ENCODE measurements around the gene TMEM87A.

Gene TMEM87A

DNA sequence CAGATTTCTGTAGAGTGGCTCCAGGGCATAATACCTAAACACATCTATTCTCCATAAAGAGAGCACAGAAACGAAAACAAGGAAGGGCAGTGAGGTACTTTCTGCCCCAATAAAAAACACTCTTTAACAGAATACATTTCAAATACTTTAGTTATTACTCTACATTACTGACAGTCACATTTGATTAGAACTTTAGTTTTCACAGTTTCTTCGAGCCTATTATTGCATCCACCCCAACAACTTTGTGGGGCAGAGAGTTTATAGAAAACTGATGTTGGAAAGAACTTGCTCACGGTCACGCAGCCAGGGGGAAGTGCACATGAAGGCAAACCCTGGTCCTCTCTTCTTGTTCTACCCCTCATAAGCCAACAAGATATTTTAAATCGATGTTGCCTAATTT is 74.1 kb downstream of the TMEM87A start:
- H3K36me3 ChIP-seq (ENCODE audit: insufficient read depth, low read length): peaks cover 16% of the 10 kb centered on the region
- no peaks in the 10 kb centered on the region for H3K4me1 ChIP-seq (ENCODE audit: insufficient read depth, low read length)
- H3K27ac ChIP-seq (ENCODE audit: low read depth, low read length): no peak overlapping the region
- H3K9ac ChIP-seq (ENCODE audit: low read length): no peak overlapping the region
- no peaks in the 10 kb centered on the region for H3K9me3 ChIP-seq (ENCODE audit: low read length)
- H3K4me3 ChIP-seq (ENCODE audit: low read depth in 1 of 2, low read length in 2 of 2): no peak overlapping the region
- no peaks in the 10 kb centered on the region for H3K27me3 ChIP-seq (ENCODE audit: control insufficient read depth in 1 of 2, insufficient read depth in 2 of 2, low read length in 2 of 2)

DNA sequence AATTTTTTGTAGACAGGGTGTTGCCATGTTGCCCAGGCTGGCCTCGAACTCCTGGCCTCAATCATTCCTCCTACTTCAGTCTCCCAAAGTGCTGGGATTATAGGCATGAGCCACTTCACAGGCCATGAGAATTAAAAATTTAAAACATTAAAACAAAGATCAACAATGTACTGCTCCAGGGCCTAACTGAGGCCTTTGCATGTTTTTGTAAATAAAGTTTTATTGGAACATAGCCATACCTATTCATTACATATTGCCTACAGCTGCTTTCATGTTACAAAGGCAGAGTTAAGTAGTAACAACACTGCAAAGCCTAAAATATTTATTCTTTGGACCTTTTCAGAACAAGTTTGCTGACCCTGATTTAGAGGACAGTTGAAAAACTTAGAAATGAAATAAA is 74.7 kb downstream of the TMEM87A start:
- Histone ChIP-seq H3K27me3 (ENCODE audit: control insufficient read depth in 1 of 2, insufficient read depth in 2 of 2, low read length in 2 of 2) (no peaks in the 10 kb centered on the region), H3K36me3 (ENCODE audit: insufficient read depth, low read length) (peaks cover 16% of the 10 kb centered on the region), H3K4me1 (ENCODE audit: insufficient read depth, low read length) (no peaks in the 10 kb centered on the region), H3K4me3 (ENCODE audit: low read depth in 1 of 2, low read length in 2 of 2) (no peak overlapping the region), H3K9ac (ENCODE audit: low read length) (no peak overlapping the region), H3K9me3 (ENCODE audit: low read length) (no peaks in the 10 kb centered on the region), H3K27ac (ENCODE audit: low read depth, low read length) (no peak overlapping the region)

DNA sequence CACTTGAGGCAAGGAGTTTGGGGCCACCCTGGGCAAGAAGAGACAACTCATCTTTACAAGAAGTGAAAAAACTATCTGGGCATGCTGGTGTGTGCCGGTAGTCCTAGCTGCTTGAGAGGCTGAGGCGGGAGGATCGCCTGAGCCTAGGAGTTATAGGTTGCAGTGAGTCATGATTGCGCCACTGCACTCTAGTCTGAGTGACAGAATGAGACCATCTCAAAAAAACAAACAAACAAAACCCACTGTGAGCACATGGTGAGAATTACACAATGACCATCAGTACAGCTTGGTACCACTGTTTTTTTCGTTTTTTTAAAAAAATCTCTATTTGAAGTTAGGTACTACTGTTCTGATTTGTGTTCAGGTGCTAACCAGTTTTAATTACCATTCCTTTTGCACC is 78.7 kb downstream of the TMEM87A start:
- no peaks in the 10 kb centered on the region for H3K27me3 ChIP-seq (ENCODE audit: control insufficient read depth in 1 of 2, insufficient read depth in 2 of 2, low read length in 2 of 2)
- no peaks in the 10 kb centered on the region for H3K4me1 ChIP-seq (ENCODE audit: insufficient read depth, low read length)
- H3K36me3 ChIP-seq (ENCODE audit: insufficient read depth, low read length): peaks cover 38% of the 10 kb centered on the region
- H3K9ac ChIP-seq (ENCODE audit: low read length): no peak overlapping the region
- no peaks in the 10 kb centered on the region for H3K9me3 ChIP-seq (ENCODE audit: low read length)
- no peak overlapping the region for H3K27ac ChIP-seq (ENCODE audit: low read depth, low read length)
- no peak overlapping the region for H3K4me3 ChIP-seq (ENCODE audit: low read depth in 1 of 2, low read length in 2 of 2)

DNA sequence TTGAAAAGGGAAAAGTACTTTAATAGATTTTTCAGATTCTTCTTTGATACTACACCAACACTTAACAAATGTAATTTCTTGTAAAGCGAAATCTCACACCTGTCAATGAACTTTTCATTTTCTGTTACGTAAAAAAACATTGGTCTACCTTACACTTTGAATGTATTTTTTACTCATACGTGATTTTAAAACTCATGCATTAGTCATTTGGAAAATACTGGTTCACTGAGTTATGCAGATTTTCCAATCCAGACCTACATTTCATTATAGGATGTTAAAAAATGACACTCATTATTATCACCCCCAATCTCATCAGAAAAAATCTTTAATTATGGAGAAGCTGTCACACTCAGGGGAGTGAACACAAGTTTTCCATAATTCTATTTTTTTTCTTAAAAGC is 79.8 kb downstream of the TMEM87A start:
- H3K36me3 ChIP-seq (ENCODE audit: insufficient read depth, low read length): peaks cover 37% of the 10 kb centered on the region
- H3K4me1 ChIP-seq (ENCODE audit: insufficient read depth, low read length): no peaks in the 10 kb centered on the region
- H3K27me3 ChIP-seq (ENCODE audit: control insufficient read depth in 1 of 2, insufficient read depth in 2 of 2, low read length in 2 of 2): no peaks in the 10 kb centered on the region
- H3K9ac ChIP-seq (ENCODE audit: low read length): no peak overlapping the region
- H3K9me3 ChIP-seq (ENCODE audit: low read length): no peaks in the 10 kb centered on the region
- no peak overlapping the region for H3K27ac ChIP-seq (ENCODE audit: low read depth, low read length)
- no peak overlapping the region for H3K4me3 ChIP-seq (ENCODE audit: low read depth in 1 of 2, low read length in 2 of 2)

DNA sequence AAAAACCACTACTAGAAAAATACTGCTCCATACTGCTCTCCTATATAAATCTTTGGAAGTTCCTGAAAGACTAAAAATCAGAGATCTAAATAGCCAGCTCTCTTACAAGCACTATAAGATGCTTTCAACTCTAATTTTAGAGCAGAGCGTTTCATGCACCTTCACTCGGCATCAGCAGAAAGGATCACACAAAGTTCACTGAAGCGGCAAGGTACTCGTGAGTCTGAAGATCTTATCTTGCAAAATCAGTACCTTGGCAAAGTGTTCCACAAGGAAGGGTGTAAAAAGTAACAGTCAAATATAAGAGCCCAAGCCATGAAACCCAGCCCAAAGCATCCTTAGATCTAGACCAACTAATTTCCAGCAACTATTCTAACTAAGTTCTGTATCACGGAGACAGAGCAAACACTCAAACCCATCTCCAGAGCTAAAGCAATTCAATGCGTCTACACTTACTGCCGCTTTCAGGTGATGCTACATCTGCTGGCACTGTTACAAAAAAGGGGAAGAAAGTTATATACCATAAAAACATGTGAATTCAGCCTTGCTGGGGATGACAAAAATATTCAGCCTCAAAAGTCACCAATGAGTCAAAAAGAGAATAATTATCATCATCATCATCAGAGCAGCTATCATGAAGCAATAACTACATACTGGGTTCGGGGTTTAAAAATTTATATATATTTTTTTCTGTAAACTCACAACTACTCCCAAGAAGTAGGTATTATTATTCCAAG is 81.5 kb downstream of the TMEM87A start:
- Histone ChIP-seq H3K9ac (ENCODE audit: low read length) (no peak overlapping the region), H3K4me1 (ENCODE audit: insufficient read depth, low read length) (no peaks in the 10 kb centered on the region), H3K27ac (ENCODE audit: low read depth, low read length) (no peak overlapping the region), H3K36me3 (ENCODE audit: insufficient read depth, low read length) (peaks cover 43% of the 10 kb centered on the region), H3K4me3 (ENCODE audit: low read depth in 1 of 2, low read length in 2 of 2) (no peak overlapping the region), H3K9me3 (ENCODE audit: low read length) (no peaks in the 10 kb centered on the region), H3K27me3 (ENCODE audit: control insufficient read depth in 1 of 2, insufficient read depth in 2 of 2, low read length in 2 of 2) (no peaks in the 10 kb centered on the region)

DNA sequence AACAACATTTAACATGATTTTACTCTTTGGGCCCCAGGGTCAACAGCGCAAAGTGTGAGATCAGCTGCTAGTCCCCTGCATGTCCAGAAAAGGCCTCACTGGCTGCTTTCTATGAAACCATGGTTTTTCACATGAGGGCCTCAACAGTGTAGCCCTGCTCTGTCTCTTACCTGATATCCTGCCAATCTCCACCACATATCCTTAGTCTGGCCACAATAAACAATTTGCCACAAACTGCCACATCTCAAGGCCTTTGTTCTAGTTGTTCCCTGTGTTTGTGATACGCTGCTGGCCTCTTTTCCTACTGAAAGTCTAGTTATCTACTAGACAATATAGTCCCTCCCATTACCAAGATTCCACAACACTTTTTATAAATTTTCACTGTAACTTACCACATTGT is 82.9 kb downstream of the TMEM87A start:
- no peaks in the 10 kb centered on the region for H3K27me3 ChIP-seq (ENCODE audit: control insufficient read depth in 1 of 2, insufficient read depth in 2 of 2, low read length in 2 of 2)
- H3K9me3 ChIP-seq (ENCODE audit: low read length): no peaks in the 10 kb centered on the region
- peaks cover 57% of the 10 kb centered on the region for H3K36me3 ChIP-seq (ENCODE audit: insufficient read depth, low read length)
- H3K4me3 ChIP-seq (ENCODE audit: low read depth in 1 of 2, low read length in 2 of 2): no peak overlapping the region
- no peaks in the 10 kb centered on the region for H3K4me1 ChIP-seq (ENCODE audit: insufficient read depth, low read length)
- H3K27ac ChIP-seq (ENCODE audit: low read depth, low read length): no peak overlapping the region
- H3K9ac ChIP-seq (ENCODE audit: low read length): no peak overlapping the region

DNA sequence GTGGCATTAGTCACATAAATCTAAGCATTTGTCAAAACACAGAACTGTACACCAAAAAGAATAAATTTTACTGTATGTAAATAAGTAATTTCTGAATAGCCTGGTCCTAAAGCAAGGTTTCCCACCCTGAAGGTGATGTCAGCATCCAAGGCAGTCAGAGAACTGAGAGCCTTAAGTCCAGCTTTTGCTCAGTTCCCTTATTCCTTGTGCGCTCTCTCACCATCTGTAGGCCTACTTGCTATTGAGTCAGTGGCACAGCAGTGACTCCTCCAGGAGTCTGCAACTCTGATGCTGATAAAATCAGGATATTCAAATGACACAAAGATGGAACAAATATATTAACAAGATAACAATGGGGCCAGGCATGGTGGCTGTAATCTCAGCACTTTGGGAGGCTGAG is 87.4 kb downstream of the TMEM87A start:
- no peaks in the 10 kb centered on the region for H3K9me3 ChIP-seq (ENCODE audit: low read length)
- no peaks in the 10 kb centered on the region for H3K27me3 ChIP-seq (ENCODE audit: control insufficient read depth in 1 of 2, insufficient read depth in 2 of 2, low read length in 2 of 2)
- H3K27ac ChIP-seq (ENCODE audit: low read depth, low read length): no peak overlapping the region
- H3K36me3 ChIP-seq (ENCODE audit: insufficient read depth, low read length): peaks cover 74% of the 10 kb centered on the region
- no peak overlapping the region for H3K9ac ChIP-seq (ENCODE audit: low read length)
- H3K4me1 ChIP-seq (ENCODE audit: insufficient read depth, low read length): no peaks in the 10 kb centered on the region
- no peak overlapping the region for H3K4me3 ChIP-seq (ENCODE audit: low read depth in 1 of 2, low read length in 2 of 2)

DNA sequence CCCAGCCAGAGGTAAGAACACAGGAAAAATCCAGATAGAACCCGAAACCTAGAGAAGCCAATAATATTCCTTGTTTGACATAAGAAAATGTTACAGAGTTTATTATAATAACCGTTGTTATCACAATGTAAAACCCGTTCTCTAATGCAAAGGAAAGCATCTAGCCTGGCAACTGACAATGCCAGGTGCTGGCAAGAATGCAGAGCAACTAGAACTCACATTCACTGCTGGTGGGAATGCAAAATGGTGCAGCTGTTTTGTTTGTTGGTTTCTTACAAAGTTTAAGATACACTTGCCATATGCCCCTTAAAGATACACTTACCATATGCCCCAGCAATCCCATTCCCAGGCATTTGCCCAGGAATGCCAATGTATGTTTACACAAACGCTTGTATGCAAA is 88.5 kb downstream of the TMEM87A start:
- no peaks in the 10 kb centered on the region for H3K9me3 ChIP-seq (ENCODE audit: low read length)
- peaks cover 68% of the 10 kb centered on the region for H3K36me3 ChIP-seq (ENCODE audit: insufficient read depth, low read length)
- no peaks in the 10 kb centered on the region for H3K27me3 ChIP-seq (ENCODE audit: control insufficient read depth in 1 of 2, insufficient read depth in 2 of 2, low read length in 2 of 2)
- H3K9ac ChIP-seq (ENCODE audit: low read length): no peak overlapping the region
- no peaks in the 10 kb centered on the region for H3K4me1 ChIP-seq (ENCODE audit: insufficient read depth, low read length)
- H3K4me3 ChIP-seq (ENCODE audit: low read depth in 1 of 2, low read length in 2 of 2): no peak overlapping the region
- no peak overlapping the region for H3K27ac ChIP-seq (ENCODE audit: low read depth, low read length)

DNA sequence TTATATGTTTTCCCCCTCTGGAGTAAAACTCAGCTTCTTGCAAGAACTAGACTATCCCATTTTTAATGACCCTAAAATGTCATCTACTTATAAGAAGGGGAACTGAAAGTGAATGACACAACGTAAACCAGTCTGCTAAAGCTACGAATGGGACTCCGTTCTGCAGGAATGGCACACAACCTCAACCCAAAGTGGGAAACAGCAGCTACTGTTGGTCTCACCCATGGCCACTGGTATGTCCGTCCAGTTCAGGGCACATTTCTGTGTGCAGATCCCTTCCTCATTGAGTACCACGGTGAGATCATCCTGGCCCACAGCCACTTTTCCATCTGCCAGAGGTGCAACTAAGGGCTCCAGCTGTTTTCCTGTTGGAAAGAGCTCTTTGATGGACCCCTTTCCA is 88.9 kb downstream of the TMEM87A start:
- no peaks in the 10 kb centered on the region for H3K27me3 ChIP-seq (ENCODE audit: control insufficient read depth in 1 of 2, insufficient read depth in 2 of 2, low read length in 2 of 2)
- no peak overlapping the region for H3K27ac ChIP-seq (ENCODE audit: low read depth, low read length)
- H3K9ac ChIP-seq (ENCODE audit: low read length): no peak overlapping the region
- H3K9me3 ChIP-seq (ENCODE audit: low read length): no peaks in the 10 kb centered on the region
- H3K4me1 ChIP-seq (ENCODE audit: insufficient read depth, low read length): no peaks in the 10 kb centered on the region
- peaks cover 69% of the 10 kb centered on the region for H3K36me3 ChIP-seq (ENCODE audit: insufficient read depth, low read length)
- H3K4me3 ChIP-seq (ENCODE audit: low read depth in 1 of 2, low read length in 2 of 2): no peak overlapping the region

DNA sequence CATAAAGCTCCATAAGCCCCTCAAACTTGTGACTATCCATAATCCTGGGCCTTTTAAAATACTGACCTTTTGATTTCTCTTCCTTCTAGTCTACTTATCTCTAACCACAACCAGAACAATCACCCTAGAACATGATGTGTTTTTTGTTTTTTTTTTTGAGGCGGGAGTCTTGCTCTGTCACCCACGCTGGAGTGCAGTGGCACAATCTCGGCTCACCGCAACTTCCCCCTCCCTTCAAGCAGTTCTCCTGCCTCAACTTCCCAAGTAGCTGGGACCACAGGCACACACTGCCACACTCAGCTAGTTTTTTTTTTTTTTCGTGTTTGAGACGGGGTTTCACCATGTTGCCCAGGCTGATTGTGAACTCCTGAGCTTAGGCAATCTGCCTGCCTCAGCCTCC is 90.3 kb downstream of the TMEM87A start:
- no peaks in the 10 kb centered on the region for H3K9me3 ChIP-seq (ENCODE audit: low read length)
- H3K4me1 ChIP-seq (ENCODE audit: insufficient read depth, low read length): no peaks in the 10 kb centered on the region
- no peak overlapping the region for H3K9ac ChIP-seq (ENCODE audit: low read length)
- H3K36me3 ChIP-seq (ENCODE audit: insufficient read depth, low read length): peaks cover 68% of the 10 kb centered on the region
- no peak overlapping the region for H3K4me3 ChIP-seq (ENCODE audit: low read depth in 1 of 2, low read length in 2 of 2)
- H3K27me3 ChIP-seq (ENCODE audit: control insufficient read depth in 1 of 2, insufficient read depth in 2 of 2, low read length in 2 of 2): no peaks in the 10 kb centered on the region
- H3K27ac ChIP-seq (ENCODE audit: low read depth, low read length): no peak overlapping the region

DNA sequence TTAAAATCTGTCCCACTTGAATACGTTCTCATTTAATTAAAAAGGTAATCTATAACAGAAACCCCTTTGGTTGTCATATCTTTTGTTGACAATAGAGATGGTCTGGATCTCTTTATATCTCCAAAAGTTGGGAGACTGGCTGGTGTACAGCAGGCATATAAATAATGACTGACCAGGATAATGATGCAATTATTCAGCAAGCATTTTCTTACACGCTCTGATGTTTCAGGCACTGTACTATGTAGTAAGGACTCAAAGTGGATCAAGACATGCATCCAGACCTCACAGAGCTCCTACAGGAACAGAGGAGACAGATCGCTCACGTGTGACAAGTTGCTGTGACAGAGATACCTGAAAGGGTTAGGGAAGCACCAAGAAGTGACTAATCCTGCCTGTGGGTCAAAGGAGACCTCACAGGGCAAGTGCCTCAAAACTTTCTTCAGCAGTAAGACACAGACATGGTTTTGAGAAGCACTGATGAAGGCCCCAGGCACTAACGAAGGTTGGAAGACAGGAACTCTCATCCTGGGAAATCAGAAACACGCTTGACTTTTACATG is 90.8 kb downstream of the TMEM87A start:
- H3K4me3 ChIP-seq (ENCODE audit: low read depth in 1 of 2, low read length in 2 of 2): no peak overlapping the region
- H3K9ac ChIP-seq (ENCODE audit: low read length): no peak overlapping the region
- peaks cover 64% of the 10 kb centered on the region for H3K36me3 ChIP-seq (ENCODE audit: insufficient read depth, low read length)
- no peak overlapping the region for H3K27ac ChIP-seq (ENCODE audit: low read depth, low read length)
- no peaks in the 10 kb centered on the region for H3K4me1 ChIP-seq (ENCODE audit: insufficient read depth, low read length)
- no peaks in the 10 kb centered on the region for H3K27me3 ChIP-seq (ENCODE audit: control insufficient read depth in 1 of 2, insufficient read depth in 2 of 2, low read length in 2 of 2)
- no peaks in the 10 kb centered on the region for H3K9me3 ChIP-seq (ENCODE audit: low read length)

DNA sequence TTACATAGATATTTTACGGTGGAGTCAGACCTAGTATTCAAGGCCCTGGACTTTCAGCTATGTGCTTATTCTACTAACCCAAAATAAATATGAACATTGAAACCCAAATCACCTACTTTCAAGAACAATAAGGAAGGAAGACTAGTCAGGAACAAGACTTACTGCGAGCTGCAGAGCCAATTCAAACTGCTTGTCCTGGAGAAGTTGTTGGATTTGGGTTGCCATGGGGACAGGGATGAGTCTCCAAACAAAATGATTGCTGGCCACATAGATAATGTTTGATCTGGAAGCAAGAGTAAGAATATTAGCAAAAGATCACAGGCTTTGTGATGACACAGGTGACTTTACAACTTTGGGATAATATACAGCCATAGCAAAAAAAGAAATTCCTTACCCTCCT is 95.2 kb downstream of the TMEM87A start:
- H3K27ac ChIP-seq (ENCODE audit: low read depth, low read length): no peak overlapping the region
- H3K4me1 ChIP-seq (ENCODE audit: insufficient read depth, low read length): no peaks in the 10 kb centered on the region
- H3K27me3 ChIP-seq (ENCODE audit: control insufficient read depth in 1 of 2, insufficient read depth in 2 of 2, low read length in 2 of 2): no peaks in the 10 kb centered on the region
- no peak overlapping the region for H3K4me3 ChIP-seq (ENCODE audit: low read depth in 1 of 2, low read length in 2 of 2)
- no peak overlapping the region for H3K9ac ChIP-seq (ENCODE audit: low read length)
- H3K9me3 ChIP-seq (ENCODE audit: low read length): no peaks in the 10 kb centered on the region
- peaks cover 38% of the 10 kb centered on the region for H3K36me3 ChIP-seq (ENCODE audit: insufficient read depth, low read length)
